GM06990 (cell line): ENCODE data around the gene CSF1R.
"Not testable (repeated sequence)": the region's sequence is repeated elsewhere in the genome, so short reads cannot be mapped to it uniquely, and the experiment has no call there.

Experiments used
- DNase-seq: peaks from one replicate; pipeline ENCODE4 v3.0.0-alpha.2; 2011; ENCODE audit not compliant: insufficient read length; ENCODE audit errors: extremely low read depth
- H3K27me3 ChIP-seq: replicated peaks from 2 replicates; pipeline ENCODE4 v1.6.0; 2011; ENCODE audit warnings: low read length; ENCODE audit not compliant: control insufficient read depth, insufficient read depth
- H3K36me3 ChIP-seq: 2 replicates; pipeline ENCODE4 v1.5.1; 2011; ENCODE audit warnings: low read length; ENCODE audit not compliant: control insufficient read depth, insufficient read depth
- H3K4me3 ChIP-seq: replicated peaks from 2 replicates; pipeline ENCODE4 v1.5.1; 2011; ENCODE audit warnings: low read depth, mild to moderate bottlenecking, control low read depth, low read length
- TF ChIP-seq, protein P1 (sequence below): IDR thresholded peaks from 2 replicates; pipeline ENCODE4 v1.5.1; 2011; ENCODE audit warnings: low read length, control low read depth, mild to moderate bottlenecking, inconsistent platforms; ENCODE audit not compliant: insufficient read depth, poor library complexity, severe bottlenecking

The CSF1R gene

DNA sequence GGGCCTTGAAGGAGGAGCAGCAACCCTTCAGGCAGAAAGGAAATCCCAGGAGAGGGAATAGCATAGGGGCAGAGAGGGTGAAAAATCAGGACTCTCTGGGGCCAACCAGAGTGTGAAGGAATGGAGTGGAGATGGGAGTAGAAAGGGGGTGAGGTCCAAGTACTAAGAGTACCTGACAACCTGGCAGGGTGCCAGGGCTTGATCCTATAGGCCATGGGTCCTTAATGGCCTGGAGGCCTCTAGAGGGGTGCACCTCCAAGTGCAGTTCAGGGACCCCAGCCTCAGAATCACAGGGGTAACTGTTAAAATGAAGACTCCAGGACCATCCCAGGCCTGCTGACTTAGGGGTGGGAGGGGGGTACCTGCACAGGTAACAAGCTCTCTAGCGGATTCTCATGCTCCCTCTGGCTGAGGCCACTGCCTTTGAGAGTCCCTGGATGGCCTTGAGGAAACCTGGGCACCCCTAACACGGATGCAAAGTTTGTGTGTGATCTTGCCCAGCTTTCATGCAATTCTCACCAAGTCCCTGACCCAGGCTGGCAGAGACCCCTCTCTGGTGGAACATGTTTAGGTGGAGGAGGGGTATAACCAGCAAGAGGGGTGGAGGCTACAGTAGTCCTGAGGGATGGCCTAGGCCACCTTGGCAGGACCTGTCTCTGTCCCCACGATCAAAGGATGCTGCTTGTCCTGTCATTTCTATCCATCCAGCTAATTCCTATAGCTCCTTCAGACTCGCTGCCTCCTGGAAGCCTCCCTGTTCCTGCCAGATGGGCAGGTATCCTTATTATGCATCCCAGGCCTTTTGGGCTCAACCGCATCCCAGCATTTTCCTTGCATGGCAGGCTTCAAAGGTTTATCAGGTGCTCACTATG lies 17.6 kb upstream of the CSF1R start:
- TF ChIP-seq, protein P1, sequence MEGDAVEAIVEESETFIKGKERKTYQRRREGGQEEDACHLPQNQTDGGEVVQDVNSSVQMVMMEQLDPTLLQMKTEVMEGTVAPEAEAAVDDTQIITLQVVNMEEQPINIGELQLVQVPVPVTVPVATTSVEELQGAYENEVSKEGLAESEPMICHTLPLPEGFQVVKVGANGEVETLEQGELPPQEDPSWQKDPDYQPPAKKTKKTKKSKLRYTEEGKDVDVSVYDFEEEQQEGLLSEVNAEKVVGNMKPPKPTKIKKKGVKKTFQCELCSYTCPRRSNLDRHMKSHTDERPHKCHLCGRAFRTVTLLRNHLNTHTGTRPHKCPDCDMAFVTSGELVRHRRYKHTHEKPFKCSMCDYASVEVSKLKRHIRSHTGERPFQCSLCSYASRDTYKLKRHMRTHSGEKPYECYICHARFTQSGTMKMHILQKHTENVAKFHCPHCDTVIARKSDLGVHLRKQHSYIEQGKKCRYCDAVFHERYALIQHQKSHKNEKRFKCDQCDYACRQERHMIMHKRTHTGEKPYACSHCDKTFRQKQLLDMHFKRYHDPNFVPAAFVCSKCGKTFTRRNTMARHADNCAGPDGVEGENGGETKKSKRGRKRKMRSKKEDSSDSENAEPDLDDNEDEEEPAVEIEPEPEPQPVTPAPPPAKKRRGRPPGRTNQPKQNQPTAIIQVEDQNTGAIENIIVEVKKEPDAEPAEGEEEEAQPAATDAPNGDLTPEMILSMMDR = no peak
- Histone ChIP-seq H3K36me3 (no peaks in the 10 kb centered on the region), H3K27me3 (no peaks in the 10 kb centered on the region), H3K4me3 (no peak overlapping the region)
- no peak for DNase-seq

DNA sequence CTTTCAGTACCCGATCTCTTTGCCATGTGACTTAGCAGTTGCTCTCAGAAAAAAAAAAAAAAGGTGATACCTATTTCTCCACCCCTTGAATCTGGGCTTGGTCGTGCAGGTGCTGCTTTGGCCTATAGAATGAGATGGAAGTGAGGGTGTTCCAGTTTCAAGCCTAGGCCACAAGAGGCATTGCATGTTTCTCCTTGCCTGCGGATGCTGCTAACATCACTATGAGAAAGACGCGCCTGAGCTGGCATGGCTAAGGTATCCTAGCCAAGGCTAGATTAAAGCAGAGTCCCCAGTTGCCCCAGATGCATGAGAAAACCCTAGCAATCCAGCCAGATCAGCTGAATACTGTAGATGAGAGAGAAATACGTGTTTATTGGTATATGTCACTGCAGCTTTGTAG lies 14.7 kb upstream of the CSF1R start:
- Histone ChIP-seq H3K27me3 (no peaks in the 10 kb centered on the region), H3K36me3 (no peaks in the 10 kb centered on the region), H3K4me3 (no peak overlapping the region)
- TF ChIP-seq, protein P1 = no peak
- DNase-seq = no peak

DNA sequence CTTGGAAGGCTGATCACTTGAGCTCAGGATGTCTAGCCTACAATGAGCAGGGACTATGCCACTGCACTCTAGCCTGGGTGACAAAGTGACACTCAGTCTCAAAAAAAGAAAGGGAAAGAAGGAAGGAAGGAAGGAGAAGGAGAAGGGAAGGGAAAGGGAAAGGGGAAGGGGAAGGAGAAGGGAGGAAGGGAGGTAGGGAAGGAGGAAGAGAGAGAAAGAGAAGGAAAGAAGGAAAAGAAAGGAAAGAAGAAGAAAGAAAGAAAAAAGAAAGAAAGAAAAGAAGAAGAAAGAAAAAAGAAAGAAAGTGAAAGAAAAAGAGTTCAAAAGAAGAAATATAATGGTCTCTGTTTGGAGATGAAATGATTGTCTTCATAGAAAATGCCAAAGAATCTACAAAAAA lies 10.8 kb upstream of the CSF1R start:
- H3K27me3 ChIP-seq = no peaks in the 10 kb centered on the region
- no peaks in the 10 kb centered on the region for H3K36me3 ChIP-seq
- H3K4me3 ChIP-seq = no peak overlapping the region
- DNase-seq = no peak
- TF ChIP-seq, protein P1 = no peak

DNA sequence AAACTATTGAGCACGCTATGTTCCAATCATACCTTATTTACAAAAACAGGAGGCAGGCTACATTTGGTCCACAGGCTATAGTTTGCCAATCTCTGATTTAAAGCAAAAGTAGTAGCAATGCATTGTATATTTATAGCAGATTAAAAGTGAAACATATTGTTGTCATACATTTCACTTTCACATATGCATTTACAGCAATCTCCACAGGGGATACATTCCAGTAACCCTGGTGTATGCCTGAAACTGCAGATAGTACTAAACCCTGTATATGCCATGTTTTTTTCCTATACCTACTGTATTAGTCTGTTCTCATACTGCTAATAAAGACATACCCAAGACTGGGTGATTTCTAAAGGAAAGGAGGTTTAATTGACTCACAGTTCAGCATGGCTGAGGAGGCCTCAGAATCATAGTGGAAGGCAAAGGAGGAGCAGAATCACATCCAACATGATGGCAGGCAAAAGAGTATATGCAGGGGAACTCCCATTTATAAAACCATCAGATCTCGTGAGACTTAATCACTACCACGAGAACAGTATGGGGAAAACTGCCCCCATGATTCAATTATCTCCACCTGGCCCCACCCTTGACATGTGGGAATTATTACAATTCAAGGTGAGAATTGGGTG lies 5.9 kb upstream of the CSF1R start:
- no peak for DNase-seq
- no peaks in the 10 kb centered on the region for H3K36me3 ChIP-seq
- no peak overlapping the region for H3K4me3 ChIP-seq
- TF ChIP-seq, protein P1 = no peak
- H3K27me3 ChIP-seq = no peaks in the 10 kb centered on the region

DNA sequence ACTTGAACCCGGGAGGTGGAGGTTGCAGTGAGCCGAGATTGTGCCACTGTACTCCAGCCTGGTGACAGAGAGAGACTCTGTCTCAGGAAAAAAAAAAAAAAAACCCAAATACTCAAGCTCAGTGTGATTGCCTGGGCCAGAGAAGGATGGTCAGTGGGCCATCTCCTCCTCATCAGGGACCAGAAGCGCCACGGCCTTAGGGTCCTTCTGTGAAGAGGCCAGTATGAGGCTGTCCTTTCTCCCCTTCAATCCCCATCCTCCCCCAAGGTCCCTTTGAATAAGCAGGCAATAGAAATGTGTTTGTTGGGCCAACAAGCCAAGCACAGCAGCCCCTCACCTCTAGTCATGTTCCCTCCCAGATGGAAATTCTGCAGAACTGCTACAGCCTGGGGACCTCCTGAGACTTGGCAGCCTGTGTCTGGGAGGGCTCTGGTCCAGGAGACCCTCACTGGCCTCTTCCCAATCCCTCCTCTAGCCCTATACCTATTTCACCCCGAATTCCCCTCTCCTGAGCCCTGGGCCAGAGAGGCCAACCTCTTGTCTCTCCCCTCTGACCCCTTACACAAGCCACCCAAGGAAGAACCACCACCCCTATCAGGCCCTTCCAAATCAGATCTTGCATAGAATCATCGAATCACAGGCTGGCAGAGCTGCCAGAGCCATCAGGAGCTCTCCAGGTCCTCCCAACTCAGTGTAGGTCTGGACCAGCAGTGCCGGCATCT lies 1.0 kb downstream of the CSF1R start:
- Histone ChIP-seq H3K27me3 (no peaks in the 10 kb centered on the region), H3K36me3 (no peaks in the 10 kb centered on the region), H3K4me3 (no peak overlapping the region)
- no peak for DNase-seq
- TF ChIP-seq, protein P1 = no peak

DNA sequence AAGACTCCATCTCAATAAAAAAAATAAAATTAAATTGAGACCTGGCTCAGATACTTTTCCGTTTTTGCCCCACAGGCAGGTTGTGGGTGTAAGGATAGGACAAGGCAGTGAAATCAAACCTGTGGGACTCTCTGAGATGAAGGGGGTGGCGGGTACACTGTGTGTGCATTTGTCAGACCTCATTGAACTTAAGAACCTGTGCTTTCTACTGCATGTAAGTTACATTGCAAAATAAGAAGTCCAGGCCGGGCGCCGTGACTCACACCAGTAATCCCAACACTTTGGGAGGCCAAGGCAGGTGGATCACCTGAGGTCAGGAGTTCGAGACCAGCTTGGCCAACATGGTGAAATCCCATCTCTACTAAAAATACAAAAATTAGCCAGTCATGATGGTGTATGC lies 1.6 kb downstream of the CSF1R start:
- DNase-seq, H3K27me3 ChIP-seq, H3K36me3 ChIP-seq, H3K4me3 ChIP-seq: not testable (repeated sequence)
